Fibroblast of gingiva (primary cell): ENCODE measurements around the gene UBA7.
"Not testable (repeated sequence)": the region's sequence is repeated elsewhere in the genome, so short reads cannot be mapped to it uniquely, and the experiment has no call there.

Experiments
- DNase-seq: peaks from one replicate; pipeline ENCODE4 v3.0.0-alpha.2; 2011; ENCODE audit warnings: low read depth

The UBA7 gene, protein sequence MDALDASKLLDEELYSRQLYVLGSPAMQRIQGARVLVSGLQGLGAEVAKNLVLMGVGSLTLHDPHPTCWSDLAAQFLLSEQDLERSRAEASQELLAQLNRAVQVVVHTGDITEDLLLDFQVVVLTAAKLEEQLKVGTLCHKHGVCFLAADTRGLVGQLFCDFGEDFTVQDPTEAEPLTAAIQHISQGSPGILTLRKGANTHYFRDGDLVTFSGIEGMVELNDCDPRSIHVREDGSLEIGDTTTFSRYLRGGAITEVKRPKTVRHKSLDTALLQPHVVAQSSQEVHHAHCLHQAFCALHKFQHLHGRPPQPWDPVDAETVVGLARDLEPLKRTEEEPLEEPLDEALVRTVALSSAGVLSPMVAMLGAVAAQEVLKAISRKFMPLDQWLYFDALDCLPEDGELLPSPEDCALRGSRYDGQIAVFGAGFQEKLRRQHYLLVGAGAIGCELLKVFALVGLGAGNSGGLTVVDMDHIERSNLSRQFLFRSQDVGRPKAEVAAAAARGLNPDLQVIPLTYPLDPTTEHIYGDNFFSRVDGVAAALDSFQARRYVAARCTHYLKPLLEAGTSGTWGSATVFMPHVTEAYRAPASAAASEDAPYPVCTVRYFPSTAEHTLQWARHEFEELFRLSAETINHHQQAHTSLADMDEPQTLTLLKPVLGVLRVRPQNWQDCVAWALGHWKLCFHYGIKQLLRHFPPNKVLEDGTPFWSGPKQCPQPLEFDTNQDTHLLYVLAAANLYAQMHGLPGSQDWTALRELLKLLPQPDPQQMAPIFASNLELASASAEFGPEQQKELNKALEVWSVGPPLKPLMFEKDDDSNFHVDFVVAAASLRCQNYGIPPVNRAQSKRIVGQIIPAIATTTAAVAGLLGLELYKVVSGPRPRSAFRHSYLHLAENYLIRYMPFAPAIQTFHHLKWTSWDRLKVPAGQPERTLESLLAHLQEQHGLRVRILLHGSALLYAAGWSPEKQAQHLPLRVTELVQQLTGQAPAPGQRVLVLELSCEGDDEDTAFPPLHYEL

DNA sequence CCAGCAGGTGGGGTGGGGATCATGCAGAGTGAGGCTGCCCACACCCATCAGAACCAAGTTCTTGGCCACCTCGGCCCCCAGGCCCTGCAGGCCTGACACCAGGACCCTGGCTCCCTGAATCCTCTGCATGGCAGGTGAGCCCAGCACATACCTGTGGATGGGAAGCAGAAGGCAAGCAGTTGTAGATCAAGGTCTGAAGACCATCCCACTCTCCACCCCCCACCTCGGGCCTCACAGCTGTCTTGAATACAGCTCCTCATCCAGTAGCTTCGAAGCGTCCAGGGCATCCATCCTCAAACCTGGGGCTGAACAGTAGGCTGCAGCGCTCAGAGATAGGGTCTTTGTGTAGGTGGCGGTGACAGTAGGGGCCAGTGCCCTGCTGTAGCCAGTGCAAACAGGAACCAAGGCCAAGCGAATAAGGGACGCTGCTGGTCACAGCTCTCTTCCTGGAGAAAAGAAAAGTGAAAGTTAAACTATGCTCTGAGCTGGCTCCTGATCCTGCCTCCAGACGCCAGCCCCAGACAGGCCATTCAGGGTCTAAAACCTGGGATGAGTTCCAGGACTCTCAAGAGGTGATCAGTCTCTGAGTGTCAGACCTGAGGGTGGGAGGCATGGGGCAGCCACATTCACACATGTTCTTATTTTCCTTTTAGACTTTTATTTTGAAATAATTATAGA lies at the start of gene UBA7:
UBA7 (minus strand) TSS at position 457 of the 678 bp plus-strand sequence; CDS start at position 291, 166 bp downstream.
- peak; percentile 58 for DNase-seq

DNA sequence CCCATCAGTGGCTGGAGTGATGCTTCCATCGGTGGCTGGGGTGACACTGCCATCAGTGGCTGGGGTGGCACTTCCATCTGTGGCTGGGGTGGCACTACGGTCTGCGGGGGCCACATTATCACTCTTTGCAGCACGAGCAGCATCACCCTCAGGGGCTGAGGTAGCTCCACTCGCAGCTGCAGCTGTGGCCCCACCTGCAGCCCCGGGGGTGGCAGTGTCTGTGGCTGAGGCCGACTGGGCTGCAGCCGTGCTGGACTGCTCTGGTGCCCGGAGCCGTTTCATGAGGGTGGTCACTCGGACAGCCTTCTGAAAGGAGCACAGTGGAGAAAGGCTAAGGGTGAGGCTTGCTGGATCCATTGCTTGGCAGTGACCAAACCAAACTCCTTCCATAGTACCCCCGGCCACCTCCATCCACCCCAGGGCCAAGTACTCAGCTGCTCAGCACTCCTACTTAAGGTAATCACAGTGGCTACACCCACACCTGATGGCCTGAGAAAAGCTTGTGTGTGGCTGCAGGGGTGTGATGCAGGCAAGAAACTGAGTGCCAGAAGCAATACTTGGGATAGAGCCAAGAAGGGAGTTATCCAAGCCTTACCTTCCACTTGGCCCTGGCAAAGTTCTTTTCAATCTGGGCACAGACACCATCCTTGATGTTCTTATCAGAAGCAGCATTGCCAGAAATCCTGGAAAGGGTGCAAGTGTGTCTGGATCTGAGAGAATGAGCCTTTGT lies 46.0 kb upstream of the UBA7 start:
- no peak for DNase-seq

DNA sequence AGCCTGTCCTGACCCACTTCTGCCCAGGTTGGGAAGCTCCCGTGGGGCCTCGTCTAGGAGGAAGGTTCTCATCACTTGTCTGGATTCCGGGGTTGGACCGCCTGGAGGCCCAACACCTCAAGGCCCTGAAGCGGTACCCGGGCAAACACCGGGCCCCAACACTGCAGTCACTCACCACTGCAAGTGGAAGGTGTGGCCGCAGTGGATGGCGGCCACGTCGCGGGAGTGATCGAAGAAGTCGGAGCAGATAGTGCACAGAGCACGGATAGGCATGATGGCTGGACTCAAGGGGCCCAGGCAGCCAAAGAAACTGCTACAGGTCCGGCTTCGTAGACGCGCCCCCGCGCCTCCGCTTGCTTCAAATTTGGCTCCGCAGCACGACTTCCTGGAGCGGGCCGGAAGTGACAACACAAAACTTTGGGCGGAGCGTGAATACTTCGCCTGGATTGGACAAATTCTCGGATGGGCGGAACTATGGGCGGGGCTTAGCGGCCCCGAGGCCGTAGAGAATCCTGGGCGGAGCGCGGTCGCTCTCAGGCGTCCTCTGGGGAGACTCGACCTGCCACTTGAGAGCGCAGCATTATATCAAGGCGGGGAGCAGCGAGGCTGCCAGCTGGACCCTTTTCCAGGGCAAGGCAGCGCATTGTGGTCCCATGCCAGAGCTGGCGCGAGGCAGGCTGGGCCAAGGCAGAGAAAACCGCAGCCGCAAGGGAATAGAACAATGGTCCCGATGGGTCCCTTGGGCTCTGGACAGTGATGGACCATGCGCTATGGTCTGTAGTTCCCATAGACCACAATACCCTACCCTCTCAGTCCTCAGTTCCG lies 42.6 kb upstream of the UBA7 start, which contains the start of gene TRAIP:
TRAIP (minus strand) TSS at position 384 of the 825 bp plus-strand sequence; CDS start at position 273, 111 bp downstream.
- peak; percentile 85 for DNase-seq

DNA sequence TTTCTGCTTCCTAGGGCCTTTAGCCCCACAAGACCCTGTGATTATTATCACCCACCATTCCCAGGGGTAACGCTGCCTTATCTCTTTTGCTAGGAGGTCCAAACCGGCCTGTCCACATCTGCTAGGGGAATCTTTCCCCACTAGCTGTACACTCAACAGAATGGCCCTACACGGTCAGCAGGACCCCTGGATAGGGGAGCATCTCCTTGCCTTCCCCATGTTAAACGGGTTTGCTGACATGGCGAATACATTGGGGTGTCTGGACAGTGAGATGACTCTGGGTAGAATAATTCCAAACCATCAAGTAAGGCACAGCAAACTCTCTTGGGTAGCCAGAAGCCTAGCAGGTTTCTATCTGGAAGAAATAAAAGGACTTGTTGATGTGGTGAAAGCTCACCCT lies 41.9 kb upstream of the UBA7 start:
- no peak for DNase-seq

DNA sequence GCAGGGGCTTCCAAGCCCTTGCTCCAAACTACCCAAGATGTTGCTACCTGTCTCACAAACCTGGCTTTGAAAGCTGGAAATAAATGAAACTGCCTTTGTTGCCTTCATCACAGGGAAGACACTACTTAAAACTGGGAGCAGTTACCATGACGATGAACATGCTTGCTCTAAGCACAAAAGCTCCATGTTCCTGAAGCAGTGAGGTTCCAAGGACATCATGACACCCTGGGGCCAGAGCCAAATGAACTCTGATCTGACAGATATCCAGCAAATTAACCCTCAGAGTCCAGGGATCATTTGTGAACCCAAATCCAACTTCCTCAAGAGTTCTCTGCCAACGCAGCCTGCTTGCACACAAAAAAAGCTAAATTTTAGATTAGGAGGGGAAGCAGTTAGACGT lies 31.9 kb upstream of the UBA7 start:
- no peak for DNase-seq

DNA sequence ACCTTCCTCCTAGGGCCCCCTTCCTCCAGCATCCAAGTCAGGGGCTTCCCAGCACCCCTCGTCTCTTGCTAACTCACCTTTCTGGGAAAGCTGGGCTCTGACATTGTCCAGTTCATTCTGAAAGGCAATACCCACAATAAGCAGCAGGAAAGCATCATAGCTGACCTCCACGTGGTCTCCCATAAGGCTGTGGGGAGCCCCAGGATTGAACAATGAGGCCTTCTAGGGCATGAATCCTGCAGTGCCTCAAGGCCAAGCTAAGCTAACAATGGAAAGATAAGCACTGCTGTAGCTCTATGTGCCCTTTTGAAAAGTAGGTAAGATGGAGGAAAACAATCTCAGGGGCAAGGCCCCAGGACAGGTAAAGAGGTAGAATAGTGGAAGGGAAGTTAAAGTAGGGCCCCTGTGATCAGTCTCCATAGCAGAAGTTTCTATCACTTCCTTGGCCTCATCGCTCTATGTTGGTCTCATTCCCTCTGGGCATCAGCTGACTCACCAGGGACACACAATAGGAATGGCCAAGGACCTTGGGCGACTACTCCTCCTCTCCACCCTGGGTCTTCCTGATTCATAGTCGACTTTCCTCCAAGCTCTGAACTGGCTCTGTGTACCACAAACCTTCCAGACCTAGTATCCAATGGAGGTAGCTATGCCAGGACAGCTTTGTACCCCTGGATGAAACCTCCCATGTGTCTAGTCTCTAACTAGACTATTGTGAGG lies 30.9 kb upstream of the UBA7 start:
- no peak for DNase-seq

DNA sequence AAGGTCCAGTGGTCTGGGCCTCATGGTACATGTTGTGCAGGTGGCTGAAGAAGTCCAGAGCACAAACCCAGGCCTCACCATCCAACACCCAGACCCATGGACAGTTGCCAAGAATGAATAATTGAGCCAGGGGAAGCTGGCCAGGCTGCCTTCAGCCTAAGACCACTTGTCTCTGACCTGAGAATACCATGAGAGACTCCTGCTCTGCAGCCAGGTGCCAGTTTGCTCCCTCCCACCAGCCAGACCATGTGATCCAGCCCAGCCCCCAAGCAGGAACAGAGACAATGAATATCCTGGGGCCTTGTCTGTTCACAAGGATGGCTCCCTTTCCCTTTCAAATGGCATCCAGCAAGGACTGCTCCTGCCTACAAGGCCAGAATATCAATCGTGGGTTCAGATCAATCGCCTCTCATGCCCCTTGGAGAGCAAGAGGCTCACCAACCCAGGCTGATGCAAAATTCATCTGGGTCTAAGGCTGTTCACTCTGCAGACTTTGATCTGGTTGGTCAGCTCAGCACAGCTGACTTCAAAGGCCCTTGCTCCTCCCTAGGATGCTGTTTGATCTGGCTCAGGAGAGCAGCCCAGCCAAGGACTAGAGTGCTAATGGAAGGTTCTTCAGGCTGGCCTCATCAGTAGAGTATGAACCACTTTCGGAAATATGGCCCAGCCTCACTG lies 29.2 kb upstream of the UBA7 start:
- no peak for DNase-seq

DNA sequence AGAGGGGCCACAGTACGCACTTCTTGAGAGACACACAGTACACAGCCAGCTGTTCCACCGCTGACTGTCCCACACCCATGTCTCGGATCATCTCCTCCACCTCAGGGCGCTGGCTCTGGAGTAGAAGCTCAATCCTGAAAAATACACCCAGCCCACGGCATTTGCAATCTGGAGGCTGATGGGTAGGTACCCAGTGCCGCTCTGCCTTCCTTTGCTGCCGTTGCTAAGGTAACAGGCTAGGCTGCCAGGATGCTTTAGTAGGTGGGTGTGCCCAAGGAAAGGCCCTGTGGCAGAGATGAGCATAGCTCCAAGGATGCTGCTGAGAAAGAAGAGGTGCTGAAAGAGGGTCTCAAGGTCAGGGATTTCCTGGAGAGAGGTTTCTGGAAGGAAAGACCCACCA lies 28.1 kb upstream of the UBA7 start:
- no peak for DNase-seq

DNA sequence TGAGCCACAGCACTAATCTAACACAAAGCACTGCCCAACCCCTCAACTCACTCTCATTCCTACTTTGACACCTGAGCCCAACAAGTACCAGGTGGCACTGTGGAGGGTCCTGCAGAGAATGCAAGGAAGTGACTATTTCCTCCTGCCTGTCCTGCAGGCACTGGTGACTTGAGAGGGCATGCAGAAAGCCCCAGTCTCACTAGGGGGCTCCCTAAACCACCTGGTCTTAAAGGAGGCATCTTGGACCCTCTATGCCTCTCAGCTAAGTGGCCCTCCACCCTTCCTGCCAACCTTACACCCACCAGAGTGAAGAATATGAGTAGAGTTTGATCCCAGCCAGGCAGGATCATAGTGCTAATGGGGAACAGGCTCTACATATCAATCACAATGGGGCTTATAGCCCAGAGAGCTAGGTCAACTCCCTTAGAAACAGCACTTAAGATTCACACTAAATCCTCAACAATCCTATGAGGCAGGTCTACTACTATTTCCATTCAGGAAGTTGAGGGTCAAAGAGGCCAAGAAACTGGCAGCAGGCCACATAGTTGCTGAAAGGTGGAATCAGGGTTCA lies 27.5 kb upstream of the UBA7 start:
- DNase-seq: no peak

DNA sequence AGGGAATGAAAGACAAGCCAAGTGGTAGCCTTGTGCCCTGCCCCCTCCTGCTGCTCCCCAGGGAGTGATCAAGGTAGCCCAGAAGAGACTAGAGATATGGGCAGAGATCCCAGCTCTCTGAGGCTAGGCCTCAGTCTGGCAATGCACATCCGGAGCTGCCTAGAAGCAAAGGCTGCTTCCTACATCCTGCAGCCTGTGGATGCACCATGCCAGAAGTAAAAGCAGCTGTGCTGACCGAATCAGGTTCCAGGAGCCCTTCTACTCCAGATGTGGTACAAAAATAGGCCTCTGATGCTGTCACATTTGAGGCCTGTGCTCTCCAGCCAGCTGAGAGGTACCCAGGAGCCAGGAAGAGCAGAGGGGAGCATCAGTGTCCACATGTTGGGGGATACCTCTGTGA lies 26.6 kb upstream of the UBA7 start:
- DNase-seq: no peak

DNA sequence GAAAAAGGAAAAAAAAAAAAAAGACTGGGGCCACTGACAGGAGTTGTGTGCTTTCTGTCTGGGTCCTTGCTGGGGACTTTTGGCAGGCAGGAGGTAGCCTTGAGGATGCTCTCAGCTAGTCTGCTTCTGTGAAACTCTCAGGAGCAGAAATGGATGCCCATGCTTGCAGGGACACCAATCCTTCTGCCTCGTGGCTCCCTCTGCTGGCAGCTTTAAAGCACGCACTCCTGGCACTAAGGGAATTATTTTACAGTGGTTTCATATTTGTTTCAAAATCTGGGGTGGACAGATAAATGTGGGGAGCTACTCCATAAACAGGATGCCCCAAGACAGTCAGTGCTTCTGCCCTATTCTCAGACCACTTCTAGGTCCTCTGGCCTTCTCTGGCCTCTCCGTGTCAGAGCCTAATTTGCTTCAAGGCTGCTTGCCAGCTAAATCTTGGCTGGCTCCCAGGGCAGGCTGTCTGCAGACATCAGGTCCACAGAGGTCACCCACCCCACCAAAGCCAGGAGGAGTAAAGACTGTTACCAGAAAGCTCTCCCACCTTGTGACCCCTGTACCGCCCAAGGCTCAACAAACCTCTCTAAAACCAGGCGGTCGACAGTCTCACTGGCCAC lies 25.5 kb upstream of the UBA7 start:
- peak; percentile 70 for DNase-seq

DNA sequence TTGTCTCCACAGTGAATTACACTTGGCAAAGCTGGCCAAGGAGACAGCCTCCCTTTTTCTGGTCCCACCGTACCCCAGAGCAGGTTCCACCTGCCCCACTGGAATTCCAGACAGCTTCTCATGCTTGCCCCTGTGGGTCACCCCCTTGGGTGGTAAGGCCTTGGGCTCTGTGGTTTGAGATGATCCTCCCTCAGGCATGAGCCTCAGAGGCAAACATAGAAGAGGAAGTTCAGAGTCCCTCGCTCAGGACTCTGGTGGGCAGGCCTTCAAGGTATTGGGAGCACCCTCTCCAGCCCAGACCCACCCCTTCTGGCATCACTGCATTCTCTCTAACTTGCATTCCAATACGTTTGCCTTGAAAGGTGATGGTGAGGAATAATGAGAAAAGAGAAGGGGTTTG lies 17.6 kb upstream of the UBA7 start:
- no peak for DNase-seq

DNA sequence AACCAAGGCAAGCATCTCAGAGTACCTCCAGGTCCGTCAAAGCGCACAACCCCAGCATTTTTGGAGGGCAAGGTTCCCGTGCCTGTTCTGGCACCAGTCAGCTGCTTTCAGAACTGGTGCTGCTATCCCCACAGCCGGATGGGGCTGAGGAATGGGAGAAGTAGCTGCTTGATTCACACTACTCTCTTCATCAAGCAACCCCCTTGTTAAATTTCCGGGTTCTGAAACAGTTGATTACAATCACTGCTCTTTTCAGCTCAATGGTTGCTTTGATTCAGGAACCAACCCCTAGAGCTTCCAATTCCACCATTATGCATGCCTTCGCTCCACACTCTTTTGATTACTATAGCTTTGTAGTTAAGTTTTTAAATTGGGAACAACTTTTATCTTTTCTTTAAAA lies 12.3 kb upstream of the UBA7 start:
- DNase-seq: no peak

DNA sequence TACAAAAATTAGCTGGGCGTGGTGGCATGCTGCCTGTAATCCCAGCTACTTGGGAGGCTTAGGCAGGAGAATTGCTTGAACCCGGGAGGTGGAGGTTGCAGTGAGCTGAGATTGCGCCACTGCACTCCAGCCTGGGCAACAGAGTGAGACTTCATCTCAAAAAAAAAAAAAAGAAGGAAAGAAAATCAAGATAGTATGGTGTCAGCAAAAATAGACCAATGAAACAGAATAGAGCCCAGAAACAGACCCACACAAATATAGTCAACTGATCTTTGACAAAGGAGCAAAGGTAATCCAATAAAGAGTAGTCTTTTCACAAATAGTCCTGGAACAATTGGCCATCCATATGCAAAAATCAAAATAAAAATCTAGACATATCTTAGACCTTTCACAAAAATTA lies 9.4 kb upstream of the UBA7 start:
- not testable (repeated sequence) for DNase-seq

DNA sequence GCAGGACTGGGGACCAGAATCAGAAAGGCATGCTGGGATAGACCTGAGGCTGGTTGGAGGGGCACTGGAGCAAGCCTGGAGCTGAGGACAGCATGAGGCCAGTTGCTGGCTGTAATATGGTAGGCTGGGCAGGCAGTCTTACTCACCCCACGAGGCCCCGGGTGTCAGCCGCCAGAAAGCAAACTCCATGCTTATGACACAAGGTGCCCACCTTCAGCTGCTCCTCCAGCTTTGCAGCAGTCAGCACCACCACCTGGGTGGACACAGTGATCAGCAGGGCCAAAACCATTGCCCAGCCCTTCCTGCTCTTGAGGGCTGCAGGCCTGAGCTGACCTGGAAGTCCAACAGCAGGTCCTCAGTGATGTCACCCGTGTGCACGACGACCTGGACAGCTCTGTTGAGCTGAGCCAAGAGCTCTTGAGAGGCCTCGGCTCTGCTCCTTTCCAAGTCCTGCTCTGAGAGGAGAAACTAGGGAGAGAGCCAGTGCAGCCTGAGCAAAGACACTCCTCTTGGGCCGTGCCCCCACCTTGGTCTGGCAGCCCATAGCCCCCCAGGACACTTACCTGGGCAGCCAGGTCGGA lies 747 bp downstream of the UBA7 start:
- no peak for DNase-seq

DNA sequence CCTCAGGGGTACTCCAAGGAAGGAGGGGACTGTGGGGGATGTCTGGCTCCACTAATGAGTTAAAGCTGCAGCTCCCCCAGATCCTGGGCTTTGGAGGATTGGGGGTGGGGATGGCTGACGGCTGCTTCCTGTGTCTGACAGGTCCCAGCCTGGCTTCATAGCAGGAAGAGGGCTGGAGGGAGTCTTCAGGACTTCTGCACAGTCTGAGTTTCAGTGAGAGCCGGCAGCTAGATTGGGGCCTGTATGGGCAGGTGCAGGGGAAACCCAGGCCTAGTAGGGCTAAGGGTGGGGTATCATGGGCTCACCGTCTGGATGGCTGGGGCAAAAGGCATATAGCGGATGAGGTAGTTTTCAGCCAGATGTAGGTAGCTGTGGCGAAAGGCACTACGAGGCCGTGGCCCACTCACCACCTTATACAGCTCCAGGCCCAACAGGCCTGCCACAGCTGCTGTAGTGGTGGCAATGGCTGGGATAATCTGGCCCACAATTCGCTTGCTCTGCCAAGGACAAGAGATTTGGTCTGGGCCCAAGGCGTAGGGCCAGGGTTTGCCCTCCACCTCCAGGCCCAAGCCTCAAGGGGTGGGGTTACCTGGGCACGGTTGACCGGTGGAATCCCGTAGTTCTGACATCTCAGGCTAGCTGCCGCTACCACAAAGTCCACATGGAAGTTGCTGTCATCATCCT lies 6.2 kb downstream of the UBA7 start:
- DNase-seq: no peak

DNA sequence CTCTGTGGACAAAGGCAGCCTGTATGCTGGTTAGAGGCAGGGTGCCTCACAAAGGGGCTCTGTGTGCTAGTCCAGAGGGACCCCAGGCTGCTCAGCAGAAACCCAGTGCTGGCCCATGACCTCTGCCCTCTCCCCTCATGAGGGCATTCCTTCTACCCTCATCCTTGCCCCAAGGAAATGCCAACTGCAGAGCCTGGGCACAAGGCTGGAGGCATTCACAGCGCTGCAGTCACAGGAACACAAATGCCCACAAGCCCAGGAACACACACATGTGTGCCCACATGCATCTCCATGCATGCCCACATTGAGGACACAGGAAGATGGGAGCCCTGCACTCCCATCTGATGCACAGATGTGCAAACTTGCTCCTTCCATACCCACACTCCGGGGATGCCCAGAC lies 6.9 kb downstream of the UBA7 start:
- DNase-seq: no peak
